Measurements from ENCODE around the gene WTAP. TPM values are rescaled to one million over a fixed set of nuclear protein-coding genes. Genes with fewer than 3 reads are reported as not detected.
"Not testable (repeated sequence)": the region's sequence is repeated elsewhere in the genome, so short reads cannot be mapped to it uniquely, and the experiment has no call there.

Gene WTAP
- total RNA-seq, 2 donors from 2014 or later: 42.1 to 57.4 TPM

DNA sequence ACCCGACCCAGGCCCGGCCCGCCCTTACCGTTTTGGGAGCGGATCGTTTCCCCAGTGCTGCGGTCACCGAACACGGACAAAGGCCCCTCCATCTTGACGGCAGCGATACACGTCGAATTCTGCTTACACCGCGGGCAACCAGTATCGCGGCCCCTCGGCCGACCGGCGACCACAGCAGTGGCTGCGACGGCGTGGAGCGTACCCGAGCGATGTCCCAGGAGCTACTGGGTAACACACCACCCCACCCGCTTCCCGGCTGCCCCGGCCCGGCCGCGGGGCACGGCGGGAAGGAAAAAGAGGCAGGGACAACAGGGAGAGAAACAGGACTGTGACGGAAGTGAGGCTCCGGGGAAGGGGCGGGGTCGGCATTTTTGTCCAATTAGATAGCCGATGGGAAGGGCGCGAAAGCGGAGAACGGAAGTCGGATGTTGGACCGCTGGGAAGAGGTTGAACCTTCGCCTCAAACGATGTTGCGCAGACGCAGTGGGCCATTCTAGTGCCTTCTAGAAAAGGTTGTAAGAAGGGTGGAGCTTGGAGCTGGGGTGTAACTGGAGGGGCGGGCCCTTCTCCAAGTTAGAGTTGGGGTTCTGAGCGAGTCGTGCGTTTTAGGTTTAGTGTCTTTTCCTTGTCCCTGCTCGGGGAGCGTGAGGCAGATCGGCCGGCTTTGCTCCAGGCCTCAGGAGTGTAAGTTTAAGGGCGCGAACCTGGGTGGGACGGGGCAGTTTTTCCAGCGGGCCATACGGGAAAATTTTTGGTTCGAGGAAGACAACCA is 62.3 kb downstream of the WTAP start, which contains the start of gene TCP1:
TCP1 (minus strand) TSS at position 226 of the 772 bp plus-strand sequence; CDS start at position 92, 134 bp downstream.
- intact Hi-C loops (cut with DNase I): loop anchor here in 1 of 2 donors (2.0 kb wide), 1 partner anchor 97 kb away; the partner anchor contains the start of gene SOD2
- ATAC-seq: peak; percentile 91 to 94
- peak; percentile 100 for DNase-seq

GRCh38 chr6:159790149-159790955 is 63.0 kb downstream of the WTAP start, which contains the start of gene MRPL18:
Gene MRPL18, plus strand, starts transcription at chr6:159790467. Its CDS starts 121 bp downstream, at chr6:159790588.
- ATAC-seq: peak; percentile 94 to 95
- intact Hi-C loops (cut with DNase I): no loop called here

GRCh38 chr6:159790956-159791598 is 63.8 kb downstream of the WTAP start:
- intact Hi-C loops (cut with DNase I): no loop called here
- ATAC-seq: no peak
- DNase-seq: peak; percentile 22

More at GRCh38 chr6:159790149-159790955, 63.0 kb downstream of the WTAP start, which contains the start of gene MRPL18:
- DNase-seq: peak; percentile 97

DNA sequence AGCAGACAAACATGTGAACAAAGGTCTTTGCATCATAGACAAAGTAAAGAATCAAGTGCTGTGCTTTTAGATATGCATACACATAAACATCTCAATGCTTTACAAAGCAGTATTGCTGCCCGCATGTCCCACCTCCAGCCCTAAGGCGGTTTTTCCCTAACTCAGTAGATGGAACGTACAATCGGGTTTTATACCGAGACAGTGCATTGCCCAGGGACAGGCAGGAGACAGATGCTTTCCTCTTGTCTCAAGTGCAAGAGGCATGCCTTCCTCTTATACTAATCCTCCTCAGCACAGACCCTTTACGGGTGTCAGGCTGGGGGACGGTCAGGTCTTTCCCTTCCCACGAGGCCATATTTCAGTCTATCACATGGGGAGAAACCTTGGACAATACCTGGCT is 67.7 kb downstream of the WTAP start:
- DNase-seq; intact Hi-C loops (cut with DNase I); ATAC-seq: not testable (repeated sequence)

DNA sequence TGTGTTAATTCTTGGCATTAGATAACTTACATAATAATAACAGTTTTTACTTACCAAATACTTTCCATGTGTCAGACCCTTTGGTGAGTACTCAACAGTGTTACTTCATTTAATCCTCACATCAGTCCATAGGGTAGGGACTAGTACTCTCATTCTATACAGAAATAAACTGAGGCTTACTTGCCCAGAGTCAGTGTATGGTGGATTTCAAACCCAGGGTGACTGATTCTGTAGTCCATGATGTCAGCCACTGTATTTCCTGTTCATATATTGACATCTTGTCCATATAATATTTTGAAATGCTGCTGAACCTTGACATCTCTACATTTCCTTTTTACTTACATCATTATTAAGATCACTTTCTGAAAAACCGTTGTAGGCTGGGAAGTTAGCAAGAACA is 70.2 kb downstream of the WTAP start:
- DNase-seq (no peak), ATAC-seq (no peak)
- intact Hi-C loops (cut with DNase I): no loop called here

GRCh38 chr6:159800141-159800865 is 73.0 kb downstream of the WTAP start, which contains the start of gene PNLDC1:
Gene PNLDC1, plus strand, starts transcription at chr6:159800276. Its CDS starts 32 bp downstream, at chr6:159800308.
- intact Hi-C loops (cut with DNase I): no loop called here
- DNase-seq (no peak), ATAC-seq (no peak)

DNA sequence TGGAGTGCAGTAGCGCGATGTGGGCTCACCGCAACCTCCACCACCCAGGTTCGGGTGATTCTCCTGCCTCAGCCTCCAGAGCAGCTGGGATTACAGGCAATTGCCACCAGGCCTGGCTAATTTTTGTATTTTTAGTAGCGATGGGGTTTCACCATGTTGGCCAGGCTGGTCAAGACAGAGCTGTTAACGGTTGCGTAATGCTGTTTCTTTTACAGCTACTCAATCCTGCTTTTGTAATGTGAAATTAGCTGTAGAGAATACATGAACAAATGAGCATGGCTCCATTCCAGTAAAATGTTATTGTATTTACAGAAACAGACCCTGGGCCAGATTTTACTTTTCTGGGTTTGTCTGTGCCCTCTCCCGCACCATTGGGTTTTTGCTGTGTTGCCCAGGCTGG is 74.6 kb downstream of the WTAP start:
- DNase-seq: no peak
- intact Hi-C loops (cut with DNase I): no loop called here
- ATAC-seq: no peak

DNA sequence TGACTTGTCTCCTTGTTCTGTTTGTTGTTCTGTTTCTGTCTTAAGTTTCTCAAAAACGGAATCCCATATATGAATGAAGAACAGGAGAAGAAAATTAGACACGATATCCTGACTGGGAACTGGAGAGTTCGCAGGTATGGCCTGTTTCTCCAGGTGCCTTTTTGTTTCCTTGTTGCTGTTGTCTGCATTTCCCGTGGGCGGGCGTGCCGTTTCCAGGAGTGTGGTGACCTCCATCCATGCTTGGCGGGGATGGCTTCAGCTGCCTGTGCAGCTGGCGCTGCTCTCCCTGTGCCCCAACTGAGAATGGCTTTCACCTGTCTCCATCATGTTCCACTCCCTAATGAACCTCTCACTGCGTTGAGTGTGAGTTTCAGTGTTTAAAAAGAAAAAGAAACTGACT is 77.2 kb downstream of the WTAP start:
- no peak for DNase-seq
- no peak for ATAC-seq
- intact Hi-C loops (cut with DNase I): no loop called here

- intact Hi-C loops (cut with DNase I): no loop called here
- no peak for ATAC-seq
- no peak for DNase-seq
Measured at GRCh38 chr6:159805440-159806020, 78.2 kb downstream of the WTAP start.

Other genes with a start within 250 kb of the WTAP start
- 100 to 1,000 TPM; 527 to 576 TPM for gene SOD2, start 34.3 kb upstream of the WTAP start, total RNA-seq
- gene ACAT2, start 34.5 kb downstream of the WTAP start, total RNA-seq: 10 to 100 TPM; 10.3 to 12.2 TPM
- 100 to 1,000 TPM; 145 to 165 TPM for gene TCP1, start 62.1 kb downstream of the WTAP start, total RNA-seq
- gene MRPL18, start 63.0 kb downstream of the WTAP start, total RNA-seq: 10 to 100 TPM; 63.4 to 63.9 TPM
- gene PNLDC1, start 72.8 kb downstream of the WTAP start, total RNA-seq: under 1 TPM in 1 of 2 donors, not detected in 1; 0.47 TPM
- not detected for gene MAS1, start 163.5 kb downstream of the WTAP start, total RNA-seq
- gene IGF2R, start 241.6 kb downstream of the WTAP start, total RNA-seq: 10 to 100 TPM; 50.1 to 56.2 TPM